OCI-LY3 (cell line): ENCODE results near the gene BTBD9.

Source experiments
- H2AFZ ChIP-seq: fragments of 200-600, 300-600 bp; shearing (Covaris generic); 2 replicates; pipeline ENCODE4 v1.6.0; 2014; ENCODE audit warnings: antibody characterized with exemption, low read depth, low read length
- H3K27ac ChIP-seq: fragments of 200-600, 300-600 bp; sonication (generic); 2 replicates; pipeline ENCODE4 v1.5.1; 2014; ENCODE audit warnings: mild to moderate bottlenecking, low read length, moderate library complexity, mixed read lengths
- H3K27me3 ChIP-seq: fragments of 200-600, 300-600 bp; sonication (generic); 2 replicates; pipeline ENCODE4 v1.6.1; 2014; ENCODE audit warnings: low read depth, low read length, mixed read lengths
- H3K36me3 ChIP-seq: fragments of 200-600, 300-600 bp; sonication (generic); replicated peaks from 2 replicates; pipeline ENCODE3; 2014; ENCODE audit warnings: low read depth, low read length, mixed read lengths
- H3K4me1 ChIP-seq: fragments of 300-600, 200-600 bp; sonication (generic); 2 replicates; pipeline ENCODE4 v1.6.1; 2014; ENCODE audit warnings: low read length, mixed read lengths
- H3K4me2 ChIP-seq: fragments of 200-600, 300-600 bp; sonication (generic); 2 replicates; pipeline ENCODE4 v1.6.1; 2014; ENCODE audit warnings: low read length, mixed read lengths
- H3K4me3 ChIP-seq: fragments of 300-600, 200-600 bp; sonication (generic); 2 replicates; pipeline ENCODE4 v1.5.1; 2014; ENCODE audit warnings: antibody characterized with exemption, mild to moderate bottlenecking, low read length, moderate library complexity
- H3K79me2 ChIP-seq: fragments of 300-600, 200-600 bp; shearing (Covaris generic); 2 replicates; pipeline ENCODE4 v1.6.1; 2014; ENCODE audit warnings: mild to moderate bottlenecking, low read length, mixed read lengths
- H3K9ac ChIP-seq: fragments of 300-600, 200-600 bp; shearing (Covaris generic); 2 replicates; pipeline ENCODE4 v1.6.0; 2014; ENCODE audit warnings: mild to moderate bottlenecking, low read length, moderate library complexity
- H3K9me3 ChIP-seq: fragments of 200-600, 300-600 bp; shearing (Covaris generic); 2 replicates; pipeline ENCODE4 v1.6.1; 2014; ENCODE audit warnings: low read length, mixed read lengths; ENCODE audit not compliant: insufficient read depth
- H4K20me1 ChIP-seq: fragments of 200-600, 300-600 bp; sonication (generic); 2 replicates; pipeline ENCODE4 v1.6.1; 2016; ENCODE audit warnings: low read length, mixed read lengths; ENCODE audit not compliant: insufficient read depth
- EZH2phosphoT487 ChIP-seq: fragments of 200-600 bp; shearing (Covaris generic); IDR thresholded peaks from 2 replicates; pipeline ENCODE4 v1.6.1; 2018; ENCODE audit warnings: antibody characterized with exemption, mixed run types, low read depth
- TF ChIP-seq, protein P1 (sequence below): fragments of 200-600, 300-600 bp; sonication (generic); IDR thresholded peaks from 2 replicates; pipeline ENCODE4 v1.5.1; 2014; ENCODE audit warnings: antibody characterized with exemption, low read length, low read depth

BTBD9 gene

DNA sequence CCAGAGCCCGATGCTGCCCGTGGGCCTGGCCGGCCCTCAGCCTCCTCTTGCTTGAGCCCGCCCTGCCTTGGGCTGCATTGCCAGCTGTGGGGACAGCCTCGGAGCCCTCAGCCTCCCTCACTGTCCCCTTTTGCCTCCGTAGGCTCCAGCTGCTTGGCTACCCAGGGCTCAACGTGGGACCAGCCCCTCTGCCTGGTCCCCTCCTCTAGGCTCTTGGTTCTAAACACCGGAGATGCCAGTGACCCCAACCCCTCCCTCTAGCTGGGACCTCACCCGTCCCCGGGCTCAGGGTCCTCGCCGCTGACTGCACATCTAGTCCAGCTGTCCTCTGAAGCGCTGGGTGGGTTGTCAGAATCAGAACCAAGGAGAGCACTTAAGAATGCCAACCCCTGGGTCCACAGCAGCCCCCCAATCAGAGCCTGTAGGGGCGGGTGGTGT is 475.0 kb downstream of the BTBD9 start:
- Histone ChIP-seq H4K20me1 (no peaks in the 10 kb centered on the region), H3K79me2 (no peaks in the 10 kb centered on the region), H3K9me3 (no peaks in the 10 kb centered on the region), H3K4me2 (no peak overlapping the region), H3K9ac (no peak overlapping the region), H3K4me3 (no peak overlapping the region), H3K4me1 (no peaks in the 10 kb centered on the region), H3K27ac (no peak overlapping the region), H3K36me3 (no peaks in the 10 kb centered on the region), H2AFZ (no peak overlapping the region), H3K27me3 (no peaks in the 10 kb centered on the region)
- TF ChIP-seq EZH2phosphoT487, result no peak
- TF ChIP-seq, protein P1, sequence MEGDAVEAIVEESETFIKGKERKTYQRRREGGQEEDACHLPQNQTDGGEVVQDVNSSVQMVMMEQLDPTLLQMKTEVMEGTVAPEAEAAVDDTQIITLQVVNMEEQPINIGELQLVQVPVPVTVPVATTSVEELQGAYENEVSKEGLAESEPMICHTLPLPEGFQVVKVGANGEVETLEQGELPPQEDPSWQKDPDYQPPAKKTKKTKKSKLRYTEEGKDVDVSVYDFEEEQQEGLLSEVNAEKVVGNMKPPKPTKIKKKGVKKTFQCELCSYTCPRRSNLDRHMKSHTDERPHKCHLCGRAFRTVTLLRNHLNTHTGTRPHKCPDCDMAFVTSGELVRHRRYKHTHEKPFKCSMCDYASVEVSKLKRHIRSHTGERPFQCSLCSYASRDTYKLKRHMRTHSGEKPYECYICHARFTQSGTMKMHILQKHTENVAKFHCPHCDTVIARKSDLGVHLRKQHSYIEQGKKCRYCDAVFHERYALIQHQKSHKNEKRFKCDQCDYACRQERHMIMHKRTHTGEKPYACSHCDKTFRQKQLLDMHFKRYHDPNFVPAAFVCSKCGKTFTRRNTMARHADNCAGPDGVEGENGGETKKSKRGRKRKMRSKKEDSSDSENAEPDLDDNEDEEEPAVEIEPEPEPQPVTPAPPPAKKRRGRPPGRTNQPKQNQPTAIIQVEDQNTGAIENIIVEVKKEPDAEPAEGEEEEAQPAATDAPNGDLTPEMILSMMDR, result no peak

DNA sequence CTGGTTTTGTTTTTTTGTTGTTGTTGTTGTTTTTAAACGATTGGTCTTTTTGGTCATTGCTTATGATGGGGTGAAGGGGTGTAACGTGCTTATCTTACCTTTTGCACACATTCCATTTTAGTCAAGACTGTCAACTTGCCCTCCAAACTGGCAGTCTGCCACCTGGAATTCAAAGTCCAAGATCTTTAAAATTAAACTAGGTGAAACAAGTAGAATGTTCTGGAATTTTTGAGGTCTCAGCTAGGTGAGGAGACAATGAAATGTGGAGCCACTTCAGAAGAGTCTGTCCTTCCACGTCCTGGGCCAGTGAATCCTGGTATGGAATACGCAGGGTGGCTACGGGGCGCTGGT is 475.6 kb downstream of the BTBD9 start:
- Histone ChIP-seq H3K36me3 (no peaks in the 10 kb centered on the region), H3K27me3 (no peaks in the 10 kb centered on the region), H3K27ac (no peak overlapping the region), H4K20me1 (no peaks in the 10 kb centered on the region), H3K4me1 (no peaks in the 10 kb centered on the region), H2AFZ (no peak overlapping the region), H3K4me3 (no peak overlapping the region), H3K79me2 (no peaks in the 10 kb centered on the region), H3K9me3 (no peaks in the 10 kb centered on the region), H3K9ac (no peak overlapping the region), H3K4me2 (no peak overlapping the region)
- TF ChIP-seq, protein P1, result no peak
- TF ChIP-seq EZH2phosphoT487, result no peak

DNA sequence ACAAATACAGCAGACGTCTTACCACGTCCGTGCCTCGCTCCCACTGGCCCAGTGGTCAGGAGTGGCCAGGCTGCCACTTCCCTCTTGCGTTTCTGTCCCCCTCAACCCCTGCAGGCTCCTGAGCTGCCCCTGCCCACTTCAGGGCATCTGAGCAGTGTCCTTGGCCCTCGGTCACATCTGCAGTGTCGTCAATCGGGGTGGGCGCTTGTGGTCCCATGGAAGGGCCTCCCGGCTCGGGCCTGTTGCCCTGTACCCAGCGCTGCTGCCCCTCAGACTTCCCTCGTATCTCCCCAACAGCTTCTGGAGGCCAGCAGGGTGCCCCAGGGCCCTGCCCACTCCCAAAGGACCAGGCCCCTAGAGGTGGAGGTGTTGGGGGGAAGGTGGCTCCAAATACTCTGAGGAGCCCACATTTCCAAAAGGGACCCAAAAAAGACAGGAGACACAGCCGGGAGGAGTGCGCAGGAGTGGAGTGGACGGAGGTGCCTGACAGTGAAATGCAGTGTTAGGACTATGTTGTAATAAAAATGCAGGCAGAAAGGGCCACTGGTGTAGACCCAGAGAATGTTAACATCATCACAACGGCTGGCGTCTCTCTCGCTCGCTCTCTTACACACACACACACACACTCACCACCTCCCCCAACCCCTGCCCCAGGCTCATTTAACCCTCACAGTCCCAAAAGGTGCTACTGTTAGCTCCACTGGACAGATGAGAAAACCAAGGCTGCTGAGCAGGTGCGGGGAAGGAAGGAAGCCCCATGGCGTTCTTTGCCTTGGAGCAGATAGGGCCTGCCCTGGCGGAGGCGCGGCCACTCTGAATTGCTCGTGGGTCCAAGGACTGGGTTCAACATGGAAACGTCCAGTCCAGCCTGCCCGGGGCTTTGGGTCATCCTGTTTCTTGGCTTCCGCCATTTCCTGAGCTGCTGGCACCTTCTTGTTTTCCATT is 476.3 kb downstream of the BTBD9 start:
- no peaks in the 10 kb centered on the region for H3K79me2 ChIP-seq
- no peak overlapping the region for H3K9ac ChIP-seq
- no peaks in the 10 kb centered on the region for H3K4me1 ChIP-seq
- no peak overlapping the region for H3K4me3 ChIP-seq
- no peaks in the 10 kb centered on the region for H3K36me3 ChIP-seq
- no peak overlapping the region for H3K4me2 ChIP-seq
- no peak overlapping the region for H3K27ac ChIP-seq
- no peak for TF ChIP-seq EZH2phosphoT487
- TF ChIP-seq, protein P1, result no peak
- no peaks in the 10 kb centered on the region for H3K27me3 ChIP-seq
- no peaks in the 10 kb centered on the region for H3K9me3 ChIP-seq
- no peaks in the 10 kb centered on the region for H4K20me1 ChIP-seq
- H2AFZ ChIP-seq, result no peak overlapping the region

DNA sequence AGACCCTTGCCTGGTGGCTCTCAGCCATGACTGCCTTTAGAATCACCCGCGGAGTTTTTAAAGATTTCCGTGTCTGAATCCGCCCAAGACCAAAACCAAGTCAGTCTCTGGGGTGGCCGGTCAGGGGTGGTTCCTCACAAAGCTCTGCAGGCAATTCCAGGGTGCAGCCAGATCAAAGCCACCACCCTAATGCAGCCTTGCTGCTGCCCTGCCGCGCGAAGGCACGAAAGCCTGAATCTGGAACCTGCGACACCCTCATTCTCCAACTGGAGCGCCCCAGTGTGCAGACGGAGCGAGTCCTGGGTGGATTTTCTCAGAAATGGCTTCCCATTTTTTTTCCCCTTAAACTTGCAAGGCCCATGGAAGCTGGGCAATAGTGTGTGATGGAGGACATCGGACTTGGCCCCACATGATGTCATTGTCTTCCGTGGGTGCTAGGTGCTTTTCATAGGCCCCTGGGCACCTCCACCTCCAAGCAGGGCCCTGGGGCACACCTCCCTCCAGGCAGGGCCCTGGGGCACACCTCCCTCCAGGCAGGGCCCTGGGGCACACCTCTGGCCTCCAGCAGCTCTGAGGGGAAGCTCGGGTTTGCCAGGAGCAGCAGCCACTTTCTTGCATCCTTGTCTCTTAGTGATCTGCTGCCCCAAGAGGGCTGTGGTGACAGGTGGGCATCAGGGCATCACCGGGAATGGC is 477.1 kb downstream of the BTBD9 start:
- Histone ChIP-seq H3K79me2 (no peaks in the 10 kb centered on the region), H3K4me2 (no peak overlapping the region), H3K4me3 (no peak overlapping the region), H3K9me3 (no peaks in the 10 kb centered on the region), H3K9ac (no peak overlapping the region), H3K27me3 (no peaks in the 10 kb centered on the region), H4K20me1 (no peaks in the 10 kb centered on the region), H3K4me1 (no peaks in the 10 kb centered on the region), H3K36me3 (no peaks in the 10 kb centered on the region), H2AFZ (no peak overlapping the region), H3K27ac (no peak overlapping the region)
- TF ChIP-seq EZH2phosphoT487, result no peak
- TF ChIP-seq, protein P1, result no peak
